Astrocyte (in vitro differentiated cells and primary cell): Measurements from ENCODE around the gene UGT1A10.

ENCODE experiments used
- CTCF ChIP-seq: IDR thresholded peaks from 2 replicates; pipeline ENCODE4 v1.5.1; 2011; ENCODE audit warnings: low read depth, mild to moderate bottlenecking, inconsistent platforms, low read length, moderate library complexity; ENCODE audit not compliant: insufficient read depth
- EZH2 ChIP-seq: IDR thresholded peaks from 2 replicates; pipeline ENCODE4 v1.6.1; 2012; ENCODE audit warnings: mild to moderate bottlenecking, low read length, inconsistent platforms; ENCODE audit not compliant: insufficient read depth

GRCh38 chr2:233794128-233794658, 157.9 kb downstream of the UGT1A10 start:
- no peak for TF ChIP-seq CTCF
- TF ChIP-seq EZH2 = no peak
